NT2/D1 (cell line): Measurements from ENCODE around the gene PEDS1.
"Not testable (repeated sequence)": the region's sequence is repeated elsewhere in the genome, so short reads cannot be mapped to it uniquely, and the experiment has no call there.

ENCODE experiments used
- DNase-seq: peaks from one replicate; pipeline ENCODE4 v3.0.0-alpha.2; 2011; ENCODE audit warnings: low read depth, low spot score
- H3K27me3 ChIP-seq: 2 replicates; pipeline ENCODE4 v1.6.0; 2011; ENCODE audit warnings: mild to moderate bottlenecking; ENCODE audit not compliant: insufficient read length, insufficient read depth
- H3K36me3 ChIP-seq: 2 replicates; pipeline ENCODE4 v1.6.1; 2011; ENCODE audit warnings: mild to moderate bottlenecking, low read length, mixed read lengths; ENCODE audit not compliant: insufficient read depth, insufficient read length
- H3K4me1 ChIP-seq: 2 replicates; pipeline ENCODE4 v1.5.1; 2011; ENCODE audit not compliant: insufficient read depth, insufficient read length
- H3K4me3 ChIP-seq: 2 replicates; pipeline ENCODE4 v1.5.1; 2011; ENCODE audit warnings: low read depth; ENCODE audit not compliant: insufficient read length
- H3K9ac ChIP-seq: 2 replicates; pipeline ENCODE4 v1.6.0; 2011; ENCODE audit warnings: low read depth; ENCODE audit not compliant: insufficient read length
- H3K9me3 ChIP-seq: 2 replicates; pipeline ENCODE4 v1.5.1; 2011; ENCODE audit warnings: mild to moderate bottlenecking, low read length; ENCODE audit not compliant: insufficient read depth
- SUZ12 ChIP-seq: IDR thresholded peaks from 2 replicates; pipeline ENCODE4 v1.6.1; 2011; ENCODE audit not compliant: insufficient read length, insufficient read depth; ENCODE audit errors: extremely low read depth
- YY1 ChIP-seq: IDR thresholded peaks from 2 replicates; pipeline ENCODE4 v1.6.1; 2011; ENCODE audit not compliant: insufficient read length, insufficient read depth
- ZNF274 ChIP-seq: IDR thresholded peaks from 2 replicates; pipeline ENCODE4 v1.6.1; 2011; ENCODE audit warnings: mild to moderate bottlenecking, low read depth, low read length

PEDS1 gene

GRCh38 chr20:50153500-50154377, at the start of gene PEDS1:
Gene PEDS1, minus strand, starts transcription at chr20:50153723. Its CDS starts 86 bp downstream, at chr20:50153637.
- peak within 1 kb of the TSS; percentile 97 for H3K9ac ChIP-seq
- H3K4me1 ChIP-seq = peaks cover 20% of the 10 kb centered on the region
- DNase-seq = peak; percentile 81
- H3K36me3 ChIP-seq = peaks cover 35% of the 10 kb centered on the region
- H3K27me3 ChIP-seq = no peaks in the 10 kb centered on the region
- no peaks in the 10 kb centered on the region for H3K9me3 ChIP-seq
- TF ChIP-seq ZNF274 (no peak), YY1 (no peak), SUZ12 (no peak)
- peak within 1 kb of the TSS; percentile 95 for H3K4me3 ChIP-seq

- DNase-seq = no peak
- H3K36me3 ChIP-seq = no peaks in the 10 kb centered on the region
- H3K4me3 ChIP-seq = no peak overlapping the region
- H3K27me3 ChIP-seq = no peaks in the 10 kb centered on the region
- TF ChIP-seq YY1 (no peak), SUZ12 (no peak), ZNF274 (no peak)
- peaks cover 30% of the 10 kb centered on the region for H3K9me3 ChIP-seq
- no peak overlapping the region for H3K9ac ChIP-seq
- peaks cover 2% of the 10 kb centered on the region for H3K4me1 ChIP-seq
Observed at GRCh38 chr20:50202677-50203076, 49.2 kb upstream of the PEDS1 start.

- not testable (repeated sequence) for H3K9ac ChIP-seq, H3K4me3 ChIP-seq, H3K27me3 ChIP-seq, H3K4me1 ChIP-seq, H3K36me3 ChIP-seq, DNase-seq
- H3K9me3 ChIP-seq = peaks cover 30% of the 10 kb centered on the region
Observed at GRCh38 chr20:50201710-50202109, 48.2 kb upstream of the PEDS1 start.

- peaks cover 30% of the 10 kb centered on the region for H3K9me3 ChIP-seq
- DNase-seq = no peak
- no peaks in the 10 kb centered on the region for H3K36me3 ChIP-seq
- no peaks in the 10 kb centered on the region for H3K27me3 ChIP-seq
- TF ChIP-seq ZNF274 (no peak), YY1 (no peak), SUZ12 (no peak)
- no peak overlapping the region for H3K4me3 ChIP-seq
- H3K4me1 ChIP-seq = peaks cover 6% of the 10 kb centered on the region
- no peak overlapping the region for H3K9ac ChIP-seq
Observed at GRCh38 chr20:50200482-50201104, 47.1 kb upstream of the PEDS1 start.

- Histone ChIP-seq H3K4me3 (no peak overlapping the region), H3K4me1 (peaks cover 10% of the 10 kb centered on the region), H3K9ac (no peak overlapping the region), H3K27me3 (no peaks in the 10 kb centered on the region), H3K36me3 (peaks cover 2% of the 10 kb centered on the region), H3K9me3 (peaks cover 30% of the 10 kb centered on the region)
- peak; percentile 80 for DNase-seq
- no peak for TF ChIP-seq SUZ12
- TF ChIP-seq ZNF274 = no peak
- TF ChIP-seq YY1 = no peak
Observed at GRCh38 chr20:50199703-50200102, 46.2 kb upstream of the PEDS1 start.

- H3K4me1 ChIP-seq = peaks cover 19% of the 10 kb centered on the region
- no peaks in the 10 kb centered on the region for H3K27me3 ChIP-seq
- H3K4me3 ChIP-seq = no peak overlapping the region
- H3K9ac ChIP-seq = no peak overlapping the region
- peaks cover 22% of the 10 kb centered on the region for H3K9me3 ChIP-seq
- H3K36me3 ChIP-seq = peaks cover 12% of the 10 kb centered on the region
- DNase-seq = no peak
- TF ChIP-seq ZNF274 (no peak), SUZ12 (no peak), YY1 (no peak)
Observed at GRCh38 chr20:50198716-50199115, 45.2 kb upstream of the PEDS1 start.

GRCh38 chr20:50198180-50198666, 44.7 kb upstream of the PEDS1 start:
- Histone ChIP-seq H3K4me3 (no peak overlapping the region), H3K9ac (peak overlapping the region; percentile 12), H3K4me1 (peaks cover 24% of the 10 kb centered on the region), H3K9me3 (peaks cover 17% of the 10 kb centered on the region), H3K36me3 (peaks cover 16% of the 10 kb centered on the region), H3K27me3 (no peaks in the 10 kb centered on the region)
- DNase-seq = no peak
- TF ChIP-seq ZNF274 = no peak
- no peak for TF ChIP-seq SUZ12
- TF ChIP-seq YY1 = no peak
